Measurements from ENCODE around the gene IGFBP4. TPM values are rescaled to one million over a fixed set of nuclear protein-coding genes. Genes with fewer than 3 reads are reported as not detected.

Gene IGFBP4
- total and polyA plus RNA-seq, 2 of the 13 experiments (the other 11 are each of a cell fraction or from before 2014, with no cell fraction given): 4.1 to 49.0 TPM

- DNase-seq (ENCODE audit: low spot score) (peak; percentile 43), FAIRE-seq (peak; percentile 37), ATAC-seq (peak; percentile 20)
- Histone ChIP-seq H3K36me3 (replicated peaks in 1 of 2; ENCODE audit: control insufficient read depth in 1 of 2, insufficient read depth in 2 of 2, low read length in 2 of 2) (peaks cover 0 to 18% of the 10 kb centered on the region in 2 experiments), H3K79me2 (ENCODE audit: insufficient read depth, low read length) (peaks cover 36% of the 10 kb centered on the region), H4K20me1 (ENCODE audit: insufficient read depth, low read length) (no peaks in the 10 kb centered on the region), H3K27ac (ENCODE audit: extremely low read length, insufficient read depth, low read length) (peak overlapping the region; percentile 82), H3K9ac (ENCODE audit: insufficient read depth, low read depth, low read length) (peak overlapping the region; percentile 91), H2AFZ (ENCODE audit: low read length) (no peak overlapping the region), H3K4me2 (ENCODE audit: low read depth, low read length) (peak overlapping the region; percentile 74), H3K4me1 (ENCODE audit: insufficient read depth, low read length) (peaks cover 74% of the 10 kb centered on the region), H3K4me3 (replicated peaks in 1 of 3; ENCODE audit: insufficient read depth in 1 of 3, low read depth in 2 of 3, low read length in 3 of 3) (peak overlapping the region; percentile 89 to 98 (median 96)), H3K9me3 (ENCODE audit: low read length) (no peaks in the 10 kb centered on the region), H3K27me3 (ENCODE audit: control insufficient read depth in 1 of 2, insufficient read depth in 2 of 2, low read length in 2 of 2) (no peaks in the 10 kb centered on the region)
- BruUV-seq (replicated peaks): TSS peak; percentile 80
- CTCF ChIA-PET (ENCODE audit: low intra/inter-chr PET ratio, low total read pairs): interaction anchor here (2.2 kb wide), 1 partner anchor 143 kb away, joined by 6 read pairs; no protein-coding TSS in a partner anchor
- intact Hi-C loops (cut with micrococcal nuclease; ENCODE audit: unreplicated experiment): loop anchor here (2.0 to 5.0 kb wide), 2 partner anchors 100 to 115 kb away; no protein-coding TSS in a partner anchor
- WGBS (ENCODE audit: low lambda C conversion rate): 0% methylated on average over 15 of the region's 21 CpGs
- POLR2A ChIA-PET: interaction anchor here (1.0 to 2.0 kb wide), 11 partner anchors 10 to 1272 kb away, joined by 3 to 16 read pairs (median 6); partner anchors contain the start of gene EIF1
- in situ Hi-C loops (cut with HindIII; ENCODE audit: extremely low pct_ligation_motif_present, low pct_unique_long_range_greater_than_20kb): loop anchor here (5.0 kb wide), 1 partner anchor 100 kb away; no protein-coding TSS in a partner anchor
- TF ChIP-seq PRPF4 (IDR thresholded peaks at IDR 0.05; ENCODE audit: low read depth, low read length, poor library complexity, severe bottlenecking) (no peak), ZNF329 (CRISPR knock-in tag; IDR thresholded peaks at IDR 0.05; ENCODE audit: low read depth) (no peak), ZNF816 (CRISPR knock-in tag; IDR thresholded peaks at IDR 0.05; ENCODE audit: borderline replicate concordance) (no peak), ZBTB14 (CRISPR knock-in tag; IDR thresholded peaks at IDR 0.05) (no peak), ZFY (CRISPR knock-in tag; IDR thresholded peaks at IDR 0.05) (no peak), CEBPG (CRISPR knock-in tag; IDR thresholded peaks at IDR 0.05) (no peak), ZMAT5 (CRISPR knock-in tag; IDR thresholded peaks at IDR 0.05; ENCODE audit: borderline replicate concordance, low read depth) (no peak), IRX3 (CRISPR knock-in tag; IDR thresholded peaks at IDR 0.05; ENCODE audit: borderline replicate concordance, low read depth) (no peak), RBM39 (IDR thresholded peaks at IDR 0.05; ENCODE audit: low read depth, low read length, poor library complexity, severe bottlenecking) (no peak), HNRNPLL (IDR thresholded peaks at IDR 0.05; ENCODE audit: low read depth, low read length, poor library complexity, severe bottlenecking) (no peak), GATAD2A (CRISPR knock-in tag; IDR thresholded peaks at IDR 0.05) (no peak), MAFF (IDR thresholded peaks at IDR 0.05; ENCODE audit: low read depth, low read length) (no peak), BORCS8-MEF2B (CRISPR knock-in tag; IDR thresholded peaks at IDR 0.05) (no peak), GPN1 (CRISPR knock-in tag; IDR thresholded peaks at IDR 0.05; ENCODE audit: borderline replicate concordance) (no peak), ZNF788 (CRISPR knock-in tag; IDR thresholded peaks at IDR 0.05; ENCODE audit: borderline replicate concordance) (no peak), MTA1 (CRISPR knock-in tag; IDR thresholded peaks at IDR 0.05; ENCODE audit: borderline replicate concordance) (no peak), ZNF720 (CRISPR knock-in tag; IDR thresholded peaks at IDR 0.05) (no peak), RXRA (CRISPR knock-in tag; IDR thresholded peaks at IDR 0.05) (no peak; the same call in 1 of the 2 replicates), KDM5A (IDR thresholded peaks at IDR 0.05; ENCODE audit: borderline replicate concordance, low read length) (no peak), ZNF543 (CRISPR knock-in tag; IDR thresholded peaks at IDR 0.05) (peak; percentile 0; the same call in 1 of the 2 replicates), MED1 (CRISPR knock-in tag; IDR thresholded peaks at IDR 0.05) (peak; percentile 6; the same call in 1 of the 2 replicates), SP1 (IDR thresholded peaks at IDR 0.05) (no peak), SP1 (CRISPR knock-in tag; IDR thresholded peaks at IDR 0.05) (no peak), MXD4 (CRISPR knock-in tag; IDR thresholded peaks at IDR 0.05) (no peak), MXD3 (CRISPR knock-in tag; IDR thresholded peaks at IDR 0.05) (no peak), HDAC2 (CRISPR knock-in tag; IDR thresholded peaks at IDR 0.05) (0 out of 2 replicates have a peak, but pooled peaks have one; percentile 8), EHMT2 (IDR thresholded peaks at IDR 0.05; ENCODE audit: borderline replicate concordance, low read depth, low read length) (no peak)
Observed at GRCh38 chr17:40417258-40417608, 26.0 kb upstream of the IGFBP4 start.

All from HepG2 (cell line).